Tibial nerve (tissue), 4 donors: ENCODE data around the gene IGF1R.

Experiments
- EP300 ChIP-seq, 2 donors: sonication (generic); formaldehyde crosslinking; IDR thresholded peaks; one replicate each; pipeline ENCODE4 v1.6.1; 2017; ENCODE audit warnings: antibody characterized with exemption in 2 of 2, mild to moderate bottlenecking in 1 of 2
- POLR2A ChIP-seq, 2 donors: fragments of 450-650 bp; IDR thresholded peaks; one replicate each; pipeline ENCODE4 v1.6.1; 2017; ENCODE audit warnings: antibody characterized with exemption in 2 of 2, mild to moderate bottlenecking in 2 of 2, moderate library complexity in 2 of 2
- TF ChIP-seq, protein P1 (sequence below), 5 experiments: fragments of 200-600 bp in 3 of 5; fragments of 450-650 bp in 2 of 5; sonication (generic) in 3 of 5; IDR thresholded peaks; one replicate each; pipeline ENCODE4 v1.5.1; 2016 to 2019; ENCODE audit warnings: antibody characterized with exemption in 5 of 5, mild to moderate bottlenecking in 3 of 5, moderate library complexity in 2 of 5

DNA sequence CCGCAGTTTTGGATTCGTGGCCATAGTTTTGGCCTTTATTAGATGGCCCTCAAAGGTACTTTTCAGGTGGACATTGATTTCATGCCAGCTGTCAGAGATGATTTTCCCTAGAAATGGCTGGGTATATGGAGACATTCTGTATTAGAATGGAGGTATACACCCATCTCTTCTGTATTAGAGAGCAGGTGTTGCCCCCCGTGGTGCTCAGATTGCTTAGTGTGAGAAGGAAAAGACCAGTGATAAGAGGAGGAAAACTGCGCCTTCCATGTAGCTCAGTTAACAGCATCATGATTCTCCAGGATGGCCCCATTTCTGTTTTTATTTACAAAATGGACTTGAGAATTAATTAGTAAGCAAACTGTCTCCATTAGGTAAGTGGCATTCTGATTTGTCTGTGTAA lies 145.9 kb downstream of the IGF1R start:
- TF ChIP-seq, protein P1, sequence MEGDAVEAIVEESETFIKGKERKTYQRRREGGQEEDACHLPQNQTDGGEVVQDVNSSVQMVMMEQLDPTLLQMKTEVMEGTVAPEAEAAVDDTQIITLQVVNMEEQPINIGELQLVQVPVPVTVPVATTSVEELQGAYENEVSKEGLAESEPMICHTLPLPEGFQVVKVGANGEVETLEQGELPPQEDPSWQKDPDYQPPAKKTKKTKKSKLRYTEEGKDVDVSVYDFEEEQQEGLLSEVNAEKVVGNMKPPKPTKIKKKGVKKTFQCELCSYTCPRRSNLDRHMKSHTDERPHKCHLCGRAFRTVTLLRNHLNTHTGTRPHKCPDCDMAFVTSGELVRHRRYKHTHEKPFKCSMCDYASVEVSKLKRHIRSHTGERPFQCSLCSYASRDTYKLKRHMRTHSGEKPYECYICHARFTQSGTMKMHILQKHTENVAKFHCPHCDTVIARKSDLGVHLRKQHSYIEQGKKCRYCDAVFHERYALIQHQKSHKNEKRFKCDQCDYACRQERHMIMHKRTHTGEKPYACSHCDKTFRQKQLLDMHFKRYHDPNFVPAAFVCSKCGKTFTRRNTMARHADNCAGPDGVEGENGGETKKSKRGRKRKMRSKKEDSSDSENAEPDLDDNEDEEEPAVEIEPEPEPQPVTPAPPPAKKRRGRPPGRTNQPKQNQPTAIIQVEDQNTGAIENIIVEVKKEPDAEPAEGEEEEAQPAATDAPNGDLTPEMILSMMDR (IDR thresholded peaks at IDR 0.05): no peak
- TF ChIP-seq EP300 (IDR thresholded peaks at IDR 0.05) (no peak), POLR2A (IDR thresholded peaks at IDR 0.05) (no peak)
